HG02610 (cell line): Measurements from ENCODE around the gene GSTT2.
"Not testable (repeated sequence)": the region's sequence is repeated elsewhere in the genome, so short reads cannot be mapped to it uniquely, and the experiment has no call there.

Source experiments
- ATAC-seq: cut with Tn5 transposase; IDR thresholded peaks from one replicate; pipeline ENCODE4 v1.9.1; 2021; ENCODE audit warnings: mild to moderate bottlenecking, moderate library complexity; ENCODE audit not compliant: unreplicated experiment

Gene GSTT2

GRCh38 chr22:23971927-23972326 is 8.0 kb upstream of the GSTT2 start:
- not testable (repeated sequence) for ATAC-seq

- ATAC-seq, result peak; percentile 87
Measured at GRCh38 chr22:23974345-23974744, 5.6 kb upstream of the GSTT2 start, which contains the start of gene DDT. DDT (minus strand) TSS chr22:23974441; CDS start chr22:23974414, 27 bp downstream.

- not testable (repeated sequence) for ATAC-seq
Measured at GRCh38 chr22:23974836-23975352, 5.0 kb upstream of the GSTT2 start.

GRCh38 chr22:23977304-23977703 is 2.6 kb upstream of the GSTT2 start:
- ATAC-seq, result not testable (repeated sequence)

- ATAC-seq, result not testable (repeated sequence)
Measured at GRCh38 chr22:23980567-23980966, 633 bp downstream of the GSTT2 start.

- ATAC-seq, result no peak
Measured at GRCh38 chr22:23984430-23984829, 4.5 kb downstream of the GSTT2 start.

GRCh38 chr22:23986089-23986488 is 6.2 kb downstream of the GSTT2 start:
- ATAC-seq, result not testable (repeated sequence)

GRCh38 chr22:23986538-23987178 is 6.7 kb downstream of the GSTT2 start:
- not testable (repeated sequence) for ATAC-seq

- ATAC-seq, result not testable (repeated sequence)
Measured at GRCh38 chr22:23989583-23990244, 9.8 kb downstream of the GSTT2 start.

- not testable (repeated sequence) for ATAC-seq
Measured at GRCh38 chr22:23993080-23993479, 13.1 kb downstream of the GSTT2 start.

- ATAC-seq, result not testable (repeated sequence)
Measured at GRCh38 chr22:23993581-23994177, 13.7 kb downstream of the GSTT2 start.

- no peak for ATAC-seq
Measured at GRCh38 chr22:23997092-23997491, 17.2 kb downstream of the GSTT2 start.

GRCh38 chr22:23999779-24000178 is 19.8 kb downstream of the GSTT2 start:
- not testable (repeated sequence) for ATAC-seq

- ATAC-seq, result no peak
Measured at GRCh38 chr22:24001314-24001713, 21.4 kb downstream of the GSTT2 start.

- ATAC-seq, result no peak
Measured at GRCh38 chr22:24002272-24002671, 22.3 kb downstream of the GSTT2 start.

GRCh38 chr22:24002851-24003250 is 22.9 kb downstream of the GSTT2 start:
- ATAC-seq, result no peak

GRCh38 chr22:24003887-24004286 is 24.0 kb downstream of the GSTT2 start:
- no peak for ATAC-seq

GRCh38 chr22:24005201-24005600 is 25.3 kb downstream of the GSTT2 start, which contains the start of gene GSTT4:
GSTT4 (minus strand) TSS chr22:24005453; CDS start chr22:24005356, 97 bp downstream.
- ATAC-seq, result no peak

GRCh38 chr22:24006207-24006913 is 26.4 kb downstream of the GSTT2 start:
- no peak for ATAC-seq

GRCh38 chr22:24006914-24007214 is 26.9 kb downstream of the GSTT2 start:
- ATAC-seq, result no peak
